Activated CD4-positive, alpha-beta T cell treated with anti-CD3 and anti-CD28 coated beads, Interleukin-2, amount 10 ng/mL, durations not matched to agents 24 days and 14 days (primary cell): Measurements from ENCODE around the gene BANF2. TPM values are rescaled to one million over a fixed set of nuclear protein-coding genes. Genes with fewer than 3 reads are reported as not detected.

Source experiments
- DNase-seq: peaks from one replicate; pipeline ENCODE4 v3.0.0; 2022
- H3K27ac Mint-ChIP-seq: one replicate; pipeline ENCODE4 v1.8.0; 2022; ENCODE audit warnings: mild to moderate bottlenecking, mixed read lengths
- H3K27me3 Mint-ChIP-seq: one replicate; pipeline ENCODE4 v1.8.0; 2022; ENCODE audit warnings: mixed read lengths
- H3K36me3 Mint-ChIP-seq: one replicate; pipeline ENCODE4 v1.8.0; 2022; ENCODE audit warnings: low read depth, mild to moderate bottlenecking, mixed read lengths
- H3K4me1 Mint-ChIP-seq: one replicate; pipeline ENCODE4 v1.8.0; 2021; ENCODE audit warnings: mixed read lengths
- H3K4me3 Mint-ChIP-seq: one replicate; pipeline ENCODE4 v1.8.0; 2022; ENCODE audit warnings: mild to moderate bottlenecking, moderate library complexity, mixed read lengths
- H3K9me3 Mint-ChIP-seq: one replicate; pipeline ENCODE4 v1.8.0; 2021; ENCODE audit warnings: mixed read lengths
- intact Hi-C: fragments of 100-400 bp; cut with micrococcal nuclease; formaldehyde crosslinking; loops from one replicate; pipeline ENCODE4 v1.15.1; 2023
- total RNA-seq: library from RNA; stranded (reverse); gene quantifications from 2 replicates; pipeline ENCODE4 v1.2.3, GENCODE V29; 2022

Gene BANF2
- total RNA-seq, 1 donor from 2014 or later: not detected

DNA sequence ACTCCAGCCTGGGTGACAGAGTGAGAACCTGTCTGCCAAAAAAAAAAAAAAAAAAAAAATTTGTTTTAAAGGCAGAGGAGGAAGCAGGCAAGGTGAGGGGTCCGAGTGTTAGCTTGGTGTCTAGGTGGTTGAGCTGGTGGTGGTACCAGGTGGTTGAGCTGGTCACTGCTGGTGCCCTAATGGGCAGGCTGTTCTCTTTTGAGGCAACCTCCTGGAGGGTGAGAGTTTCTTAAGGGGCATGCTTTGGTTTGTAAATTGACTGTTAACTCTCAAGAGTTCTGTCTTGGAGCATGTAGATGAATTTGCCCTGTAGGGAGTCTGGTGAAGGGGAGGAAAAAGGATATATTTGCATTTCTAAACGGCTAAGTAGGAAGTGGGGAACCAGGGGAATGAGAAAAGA, 52.7 kb downstream of the BANF2 start:
- Mint-ChIP-seq H3K4me3 (no peak overlapping the region), H3K4me1 (no peaks in the 10 kb centered on the region), H3K9me3 (no peaks in the 10 kb centered on the region)

DNA sequence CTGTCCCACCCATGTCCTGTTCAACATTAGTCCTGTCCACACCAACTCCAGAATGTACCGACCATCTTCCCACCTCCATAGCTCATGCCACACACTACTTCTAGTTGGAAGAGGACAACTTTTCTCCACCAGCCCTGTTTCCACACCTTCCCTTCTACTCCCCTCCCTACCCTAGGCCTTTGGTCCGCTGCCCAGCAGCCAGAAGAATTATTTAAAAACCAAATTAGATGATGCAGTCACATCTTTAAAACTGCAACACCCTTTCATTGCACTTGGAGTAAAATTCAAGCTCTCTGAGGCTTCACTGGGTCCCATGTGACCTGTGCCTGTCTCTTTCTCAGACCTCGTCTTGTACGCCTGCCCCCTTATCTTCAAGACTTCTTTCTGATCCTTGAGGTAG, 53.8 kb downstream of the BANF2 start:
- peaks cover 6% of the 10 kb centered on the region for H3K9me3 Mint-ChIP-seq
- H3K4me1 Mint-ChIP-seq: no peaks in the 10 kb centered on the region
- intact Hi-C loops: no loop called here
- H3K4me3 Mint-ChIP-seq: no peak overlapping the region
- no peak for DNase-seq
- H3K27me3 Mint-ChIP-seq: peaks cover 9% of the 10 kb centered on the region
- no peak overlapping the region for H3K27ac Mint-ChIP-seq
- H3K36me3 Mint-ChIP-seq: no peaks in the 10 kb centered on the region

More for the DNA sequence above, 52.7 kb downstream of the BANF2 start:
- Mint-ChIP-seq H3K27ac (no peak overlapping the region), H3K27me3 (peaks cover 12% of the 10 kb centered on the region), H3K36me3 (no peaks in the 10 kb centered on the region)
- no peak for DNase-seq
- intact Hi-C loops: no loop called here

DNA sequence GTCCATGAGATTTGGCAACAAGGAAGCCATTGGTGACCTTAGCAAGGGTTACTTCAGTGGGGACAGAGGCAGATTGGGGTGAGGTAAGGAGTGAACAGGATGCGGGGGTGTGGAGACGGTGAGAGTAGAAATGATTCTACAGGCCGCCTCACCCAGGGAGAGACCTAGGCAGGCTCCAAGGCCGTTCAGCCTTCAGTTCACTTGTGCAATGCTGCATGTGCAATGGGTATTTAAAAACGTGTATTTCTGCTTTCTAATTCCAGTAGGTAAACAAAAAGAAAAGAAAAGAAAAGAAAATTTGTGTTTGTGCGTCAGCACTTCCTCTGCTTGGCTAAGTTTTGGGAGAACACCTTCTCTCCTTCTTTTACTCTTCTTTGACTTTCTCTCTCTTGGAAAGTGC, 56.8 kb downstream of the BANF2 start:
- intact Hi-C loops: no loop called here
- Mint-ChIP-seq H3K27ac (no peak overlapping the region), H3K4me1 (no peaks in the 10 kb centered on the region), H3K36me3 (no peaks in the 10 kb centered on the region), H3K4me3 (no peak overlapping the region), H3K9me3 (peaks cover 10% of the 10 kb centered on the region), H3K27me3 (peaks cover 9% of the 10 kb centered on the region)
- DNase-seq: no peak

DNA sequence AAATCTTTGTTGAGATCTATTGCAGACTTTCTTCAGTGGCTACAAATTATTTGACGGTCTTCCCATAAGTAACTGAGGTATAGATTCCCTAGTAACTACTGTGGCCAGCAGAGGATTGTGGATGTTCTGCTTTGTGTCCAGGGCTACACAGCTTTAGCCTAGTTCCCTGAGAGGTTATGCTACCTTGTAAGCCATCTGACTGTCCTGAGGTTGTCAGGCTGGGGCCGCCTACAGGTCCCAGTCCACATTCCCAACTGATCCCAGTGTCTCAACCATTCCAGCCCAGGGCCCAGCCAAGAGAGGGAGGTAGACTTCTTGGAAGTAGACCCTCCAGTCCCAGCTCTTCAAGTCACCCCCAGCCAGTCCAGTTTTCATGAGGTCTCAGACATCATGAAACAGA, 57.7 kb downstream of the BANF2 start:
- Mint-ChIP-seq H3K27ac (no peak overlapping the region), H3K4me1 (no peaks in the 10 kb centered on the region), H3K27me3 (peaks cover 8% of the 10 kb centered on the region), H3K36me3 (no peaks in the 10 kb centered on the region), H3K4me3 (no peak overlapping the region), H3K9me3 (peaks cover 10% of the 10 kb centered on the region)
- no peak for DNase-seq
- intact Hi-C loops: no loop called here

DNA sequence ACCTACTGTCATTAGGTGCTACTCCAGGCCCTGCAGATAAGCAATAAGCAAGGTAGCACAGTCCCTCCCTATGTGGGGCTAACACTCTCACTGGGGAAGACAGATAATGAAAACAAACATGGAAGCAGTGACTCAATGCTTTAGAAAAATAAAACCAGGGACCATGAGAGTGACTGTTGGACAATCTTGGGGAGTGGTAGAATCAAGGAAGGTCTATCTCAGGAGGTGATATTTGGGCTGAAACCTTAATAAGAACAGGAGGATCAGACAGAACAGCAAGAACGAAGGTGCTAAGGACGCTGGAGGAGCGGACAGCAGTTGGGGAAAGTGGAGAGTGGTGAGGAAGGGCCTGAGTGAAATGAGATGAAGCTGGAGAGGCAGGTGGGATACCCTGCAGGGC, 58.2 kb downstream of the BANF2 start:
- Mint-ChIP-seq H3K4me3 (no peak overlapping the region), H3K27ac (no peak overlapping the region), H3K36me3 (no peaks in the 10 kb centered on the region), H3K9me3 (peaks cover 10% of the 10 kb centered on the region), H3K27me3 (peaks cover 6% of the 10 kb centered on the region), H3K4me1 (no peaks in the 10 kb centered on the region)
- intact Hi-C loops: no loop called here
- DNase-seq: no peak

DNA sequence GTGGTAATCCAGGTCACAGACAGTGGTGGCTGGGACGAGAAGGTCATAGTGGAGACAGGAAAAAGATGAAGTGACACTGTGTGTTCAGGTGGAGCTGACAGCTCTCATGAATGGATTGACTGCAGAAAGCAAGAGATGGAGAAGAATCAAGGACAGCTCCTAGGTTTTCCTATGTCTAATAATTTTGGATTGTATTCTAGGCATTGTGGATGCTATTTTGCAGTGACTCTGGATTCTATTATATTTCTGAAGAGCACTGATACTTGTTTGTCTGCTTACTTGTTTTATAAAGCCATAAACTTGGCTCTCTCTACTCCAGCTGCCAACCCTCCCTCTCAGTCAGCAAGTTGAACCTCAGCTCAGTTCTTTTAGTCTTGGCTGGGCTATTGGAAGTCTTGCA, 58.7 kb downstream of the BANF2 start:
- DNase-seq: no peak
- Mint-ChIP-seq H3K4me1 (no peaks in the 10 kb centered on the region), H3K36me3 (no peaks in the 10 kb centered on the region), H3K27me3 (peaks cover 5% of the 10 kb centered on the region), H3K27ac (no peak overlapping the region), H3K4me3 (no peak overlapping the region), H3K9me3 (peaks cover 10% of the 10 kb centered on the region)
- intact Hi-C loops: no loop called here

DNA sequence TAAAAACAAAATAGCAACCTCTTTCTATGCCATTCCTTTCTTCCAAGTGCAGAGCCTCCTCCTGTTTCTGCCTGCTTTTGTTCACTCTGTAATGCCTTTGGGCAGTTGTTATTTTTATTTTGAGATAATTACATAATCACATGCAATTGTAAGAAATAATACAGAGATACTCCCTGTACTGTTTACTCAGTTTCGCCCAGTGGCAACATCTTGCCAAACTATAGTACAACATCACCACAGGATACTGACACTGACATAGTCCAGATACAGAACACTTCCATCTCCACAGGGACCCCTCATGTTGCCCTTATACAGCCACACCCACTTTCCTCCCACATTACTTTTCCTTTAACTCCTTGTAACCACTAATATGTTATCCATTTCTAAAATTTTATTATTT, 59.7 kb downstream of the BANF2 start:
- H3K4me3 Mint-ChIP-seq: no peak overlapping the region
- H3K36me3 Mint-ChIP-seq: no peaks in the 10 kb centered on the region
- H3K9me3 Mint-ChIP-seq: peaks cover 10% of the 10 kb centered on the region
- H3K27me3 Mint-ChIP-seq: no peaks in the 10 kb centered on the region
- no peak overlapping the region for H3K27ac Mint-ChIP-seq
- intact Hi-C loops: no loop called here
- no peaks in the 10 kb centered on the region for H3K4me1 Mint-ChIP-seq
- no peak for DNase-seq

DNA sequence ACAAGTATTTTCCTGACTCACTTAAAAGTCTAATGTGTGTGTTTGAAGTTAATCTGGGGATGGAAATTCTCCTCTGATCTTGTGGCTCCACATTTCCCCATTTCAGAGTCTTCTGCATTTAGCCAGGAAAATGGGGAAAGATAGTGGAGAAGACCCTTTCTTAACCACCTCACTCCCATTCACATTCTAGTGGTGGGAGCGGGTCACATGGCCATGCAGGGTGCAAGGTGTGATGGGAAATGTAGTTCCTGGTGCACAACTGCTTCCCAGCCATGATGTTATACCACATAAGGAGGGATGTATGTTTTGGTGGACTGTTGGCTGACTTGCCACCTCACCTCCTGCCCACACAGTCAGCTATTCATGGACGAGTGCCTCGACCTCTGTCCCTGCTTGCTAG, 61.8 kb downstream of the BANF2 start:
- H3K4me1 Mint-ChIP-seq: no peaks in the 10 kb centered on the region
- H3K4me3 Mint-ChIP-seq: no peak overlapping the region
- peaks cover 10% of the 10 kb centered on the region for H3K9me3 Mint-ChIP-seq
- intact Hi-C loops: no loop called here
- no peak overlapping the region for H3K27ac Mint-ChIP-seq
- no peaks in the 10 kb centered on the region for H3K27me3 Mint-ChIP-seq
- DNase-seq: no peak
- H3K36me3 Mint-ChIP-seq: no peaks in the 10 kb centered on the region

DNA sequence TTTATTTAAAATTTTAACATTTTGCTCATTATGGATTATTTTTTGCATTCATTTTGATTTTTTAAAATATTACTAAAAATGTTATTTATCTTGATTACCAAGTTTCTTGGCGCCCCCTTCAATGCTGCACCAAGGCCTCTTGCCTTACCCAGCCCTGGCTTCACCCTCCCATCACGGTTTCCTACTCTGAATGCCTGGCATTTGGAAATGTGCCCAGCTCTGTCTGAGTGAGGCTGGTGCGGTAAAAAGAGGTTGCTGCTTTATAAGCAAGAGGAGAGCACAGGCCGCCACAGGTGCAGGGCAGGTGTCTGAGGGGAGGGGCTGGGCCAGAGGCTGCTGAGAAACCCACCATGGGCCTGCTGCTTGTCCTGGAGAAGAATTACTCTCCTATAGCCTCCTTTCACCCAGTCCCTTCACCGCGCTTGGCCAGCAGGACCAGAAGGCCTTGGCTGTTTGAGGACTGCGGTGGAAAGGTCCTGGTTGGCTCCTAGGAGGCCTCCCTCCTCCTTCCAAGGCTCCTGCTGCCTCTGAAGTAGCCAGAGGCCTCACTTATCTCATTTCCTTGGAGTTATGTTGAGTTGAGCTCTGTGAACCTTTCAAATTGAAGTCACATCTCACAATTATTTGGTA, 62.6 kb downstream of the BANF2 start:
- intact Hi-C loops: no loop called here
- Mint-ChIP-seq H3K27me3 (no peaks in the 10 kb centered on the region), H3K36me3 (no peaks in the 10 kb centered on the region), H3K9me3 (peaks cover 10% of the 10 kb centered on the region), H3K4me1 (no peaks in the 10 kb centered on the region), H3K27ac (no peak overlapping the region), H3K4me3 (no peak overlapping the region)
- DNase-seq: no peak

DNA sequence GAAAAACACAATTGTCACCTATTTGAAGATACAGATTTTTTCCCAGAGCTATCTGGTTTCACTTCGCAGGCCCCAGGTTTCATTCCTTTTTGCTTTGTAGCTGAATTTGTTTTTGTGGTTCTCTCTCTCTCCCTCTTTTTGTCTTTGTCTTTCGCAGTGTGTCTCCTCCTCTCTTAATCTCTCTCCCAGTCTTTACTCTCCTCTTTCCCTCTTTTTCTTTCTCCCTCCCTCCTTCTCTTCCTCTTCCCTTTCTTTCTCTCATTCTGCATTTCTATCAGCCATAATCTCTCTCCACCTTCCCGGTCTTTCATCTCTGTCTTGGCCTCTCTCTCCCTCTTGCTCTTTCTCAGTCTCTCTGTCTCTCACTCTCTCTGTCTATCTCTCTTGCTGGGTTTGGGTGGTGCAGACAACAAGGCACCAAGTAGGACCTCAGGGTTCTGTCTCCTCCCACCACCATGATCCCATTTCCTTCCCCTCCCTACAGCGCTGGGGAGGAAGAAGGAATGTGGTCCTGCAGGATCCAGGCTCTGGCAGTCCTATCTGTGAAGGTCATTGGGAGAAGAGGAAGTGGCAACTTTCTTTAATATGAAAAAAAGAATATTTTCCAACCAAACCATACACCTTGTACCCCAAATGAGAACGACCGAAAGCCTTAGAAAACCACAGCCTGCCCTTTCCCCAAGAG, 63.2 kb downstream of the BANF2 start:
- Mint-ChIP-seq H3K27ac (no peak overlapping the region), H3K36me3 (no peaks in the 10 kb centered on the region), H3K27me3 (no peaks in the 10 kb centered on the region), H3K9me3 (peaks cover 8% of the 10 kb centered on the region), H3K4me1 (no peaks in the 10 kb centered on the region), H3K4me3 (no peak overlapping the region)
- intact Hi-C loops: no loop called here
- no peak for DNase-seq

DNA sequence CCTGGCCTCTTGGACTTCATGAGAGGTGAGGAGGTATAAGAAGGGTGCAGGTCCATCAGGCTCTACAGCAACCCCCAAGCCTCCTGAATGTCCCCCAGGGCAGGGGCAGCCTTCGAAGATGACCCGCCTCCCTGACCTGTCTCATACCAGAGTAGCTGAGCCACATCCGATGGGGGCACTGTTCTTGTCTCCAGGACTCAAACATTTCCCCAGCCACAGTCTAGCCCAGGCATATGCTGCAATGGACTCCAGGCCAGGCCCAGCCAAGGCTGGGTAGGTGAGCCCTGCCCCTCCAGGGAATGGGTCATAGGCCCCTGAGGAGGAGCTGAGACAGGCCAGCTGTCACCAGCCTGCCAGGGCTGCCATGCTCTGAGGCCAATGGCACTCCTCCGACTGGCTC, 65.3 kb downstream of the BANF2 start:
- DNase-seq: no peak
- Mint-ChIP-seq H3K9me3 (no peaks in the 10 kb centered on the region), H3K27ac (no peak overlapping the region), H3K4me3 (no peak overlapping the region), H3K27me3 (no peaks in the 10 kb centered on the region), H3K36me3 (no peaks in the 10 kb centered on the region), H3K4me1 (no peaks in the 10 kb centered on the region)
- intact Hi-C loops: no loop called here

DNA sequence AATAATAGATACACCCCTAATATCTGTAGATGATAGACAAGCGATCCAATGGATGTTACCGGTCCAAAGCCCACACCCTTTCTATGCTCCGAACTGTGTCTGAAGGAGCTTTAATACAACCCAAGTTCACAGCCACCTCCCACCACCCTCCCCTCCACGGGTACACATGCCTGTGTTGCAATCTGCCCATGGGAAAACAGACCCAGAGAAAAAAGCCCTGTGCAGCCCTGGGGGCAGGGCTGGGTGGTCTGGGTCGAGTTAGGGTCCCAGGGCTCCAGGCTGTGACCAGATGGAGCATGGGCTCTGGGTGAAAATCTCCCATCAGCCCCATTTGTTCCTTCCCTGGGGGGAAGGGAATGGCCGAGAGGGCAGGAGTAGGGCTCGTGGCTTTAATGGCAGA, 65.8 kb downstream of the BANF2 start:
- Mint-ChIP-seq H3K36me3 (no peaks in the 10 kb centered on the region), H3K27me3 (no peaks in the 10 kb centered on the region), H3K27ac (no peak overlapping the region), H3K4me1 (no peaks in the 10 kb centered on the region), H3K9me3 (no peaks in the 10 kb centered on the region), H3K4me3 (no peak overlapping the region)
- intact Hi-C loops: no loop called here
- no peak for DNase-seq

DNA sequence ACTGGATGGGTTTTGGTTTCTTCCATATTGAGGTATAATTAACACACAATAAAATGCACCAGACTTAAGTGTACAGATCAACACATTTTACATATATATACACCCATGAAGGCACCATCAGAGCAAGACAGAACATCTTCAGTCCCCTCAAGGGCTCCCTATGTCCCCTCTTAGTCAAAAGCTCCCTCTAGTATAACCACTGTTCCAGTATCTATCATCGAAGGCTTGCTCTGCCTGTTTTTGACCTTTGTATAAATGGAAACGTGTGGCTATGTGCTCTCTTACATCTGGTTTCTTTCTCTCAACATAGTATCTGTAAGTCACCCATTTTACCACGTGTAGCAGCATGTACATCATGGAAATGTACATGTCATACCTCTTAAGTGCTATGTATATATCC, 66.5 kb downstream of the BANF2 start:
- Mint-ChIP-seq H3K9me3 (no peaks in the 10 kb centered on the region), H3K4me3 (no peak overlapping the region), H3K4me1 (no peaks in the 10 kb centered on the region), H3K27ac (no peak overlapping the region), H3K27me3 (no peaks in the 10 kb centered on the region), H3K36me3 (no peaks in the 10 kb centered on the region)
- no peak for DNase-seq
- intact Hi-C loops: no loop called here

DNA sequence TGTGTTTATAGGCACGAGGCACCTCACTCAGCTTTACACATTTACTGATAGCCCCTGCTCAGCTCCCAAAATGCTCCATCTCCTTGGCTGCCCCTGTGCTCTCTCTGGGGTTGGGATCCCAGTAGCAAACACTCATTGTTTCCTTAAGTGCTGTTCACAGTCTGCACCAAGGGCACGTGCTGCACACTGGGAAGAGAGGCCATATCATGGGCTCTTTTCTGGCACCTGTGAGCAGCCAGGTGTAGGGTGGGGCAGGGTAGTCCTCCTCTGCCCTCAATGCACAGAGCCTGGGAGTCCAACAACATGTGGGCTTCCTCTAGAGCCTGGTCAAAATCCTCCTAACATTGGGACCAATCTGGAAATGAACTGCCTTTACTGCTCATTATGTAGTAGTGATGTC, 67.9 kb downstream of the BANF2 start:
- H3K4me1 Mint-ChIP-seq: no peaks in the 10 kb centered on the region
- H3K36me3 Mint-ChIP-seq: no peaks in the 10 kb centered on the region
- intact Hi-C loops: no loop called here

DNA sequence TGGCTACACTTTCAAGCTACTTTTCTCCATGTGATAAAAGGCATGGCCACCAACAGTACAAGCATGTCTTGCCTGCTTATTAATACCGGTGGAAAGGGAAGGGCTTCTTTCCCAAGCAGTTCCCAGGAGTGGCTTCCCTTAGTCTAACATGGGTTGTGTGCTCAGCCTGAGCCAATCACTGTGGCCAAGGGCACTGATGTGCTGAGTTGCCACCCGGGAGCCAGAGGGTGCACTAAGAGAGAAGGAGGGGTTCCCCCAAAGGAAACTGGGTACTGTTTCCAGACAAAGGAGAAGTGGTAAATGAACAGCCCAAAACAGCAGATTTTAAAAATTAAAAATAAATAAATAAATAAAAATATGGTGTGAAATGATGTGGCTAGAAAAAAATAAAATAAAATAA, 68.5 kb downstream of the BANF2 start:
- H3K9me3 Mint-ChIP-seq: no peaks in the 10 kb centered on the region
- no peak for DNase-seq

More for the DNA sequence above, 67.9 kb downstream of the BANF2 start:
- Mint-ChIP-seq H3K9me3 (no peaks in the 10 kb centered on the region), H3K4me3 (no peak overlapping the region), H3K27ac (no peak overlapping the region), H3K27me3 (no peaks in the 10 kb centered on the region)
- no peak for DNase-seq

More for the DNA sequence above, 68.5 kb downstream of the BANF2 start:
- no peak overlapping the region for H3K27ac Mint-ChIP-seq
- H3K27me3 Mint-ChIP-seq: no peaks in the 10 kb centered on the region
- H3K4me3 Mint-ChIP-seq: no peak overlapping the region
- intact Hi-C loops: no loop called here
- H3K4me1 Mint-ChIP-seq: no peaks in the 10 kb centered on the region
- H3K36me3 Mint-ChIP-seq: no peaks in the 10 kb centered on the region
